OCI-M1 (cell line): ENCODE results near the gene UQCRC1.

Experiments used
- DNase-seq: peaks from one replicate; lab custom pipeline; 2025; lab: John Stamatoyannopoulos, UW

Gene UQCRC1

GRCh38 chr3:48598323-48599076 lies 10.9 kb downstream of the UQCRC1 start:
- DNase-seq, result no peak

- DNase-seq, result no peak
Measured at GRCh38 chr3:48597408-48597800, 12.0 kb downstream of the UQCRC1 start.

GRCh38 chr3:48596676-48597407 lies 12.6 kb downstream of the UQCRC1 start:
- DNase-seq, result no peak

- DNase-seq, result no peak
Measured at GRCh38 chr3:48596157-48596556, 13.3 kb downstream of the UQCRC1 start.

DNA sequence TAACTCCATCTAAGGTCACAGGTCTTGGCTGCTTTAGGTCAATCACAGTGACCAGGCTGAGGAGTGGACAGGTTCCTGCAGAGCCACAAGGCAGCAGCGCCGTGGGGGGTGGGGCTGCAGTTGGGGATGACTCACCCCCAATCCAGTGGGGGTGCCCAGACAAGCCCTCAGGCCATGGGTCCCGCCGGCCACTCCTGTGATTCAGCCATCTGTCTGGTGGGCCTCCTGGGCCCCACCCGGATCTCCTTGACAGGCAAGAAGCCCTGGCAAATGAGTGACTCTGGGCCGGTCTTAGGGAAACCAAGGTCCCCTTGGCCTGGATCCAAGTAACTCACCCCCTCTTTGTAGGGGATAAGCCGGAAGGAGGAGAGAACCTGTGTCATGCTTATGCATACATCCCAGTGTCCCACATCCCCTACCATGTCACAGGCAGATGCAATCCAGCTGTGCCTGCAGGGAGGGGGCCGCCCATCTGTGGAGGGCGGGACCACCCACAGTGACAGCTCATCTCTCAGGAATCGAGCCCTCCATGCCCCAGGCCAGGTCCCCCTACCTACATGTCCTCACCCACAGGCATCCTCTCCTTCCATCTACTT lies 13.8 kb downstream of the UQCRC1 start:
- peak; percentile 14 for DNase-seq

- no peak for DNase-seq
Measured at GRCh38 chr3:48595075-48595525, 14.3 kb downstream of the UQCRC1 start, which contains the start of gene COL7A1. COL7A1 (minus strand) TSS chr3:48595329; CDS start chr3:48595159, 170 bp downstream.

GRCh38 chr3:48594417-48595049 lies 14.9 kb downstream of the UQCRC1 start:
- DNase-seq, result no peak

DNA sequence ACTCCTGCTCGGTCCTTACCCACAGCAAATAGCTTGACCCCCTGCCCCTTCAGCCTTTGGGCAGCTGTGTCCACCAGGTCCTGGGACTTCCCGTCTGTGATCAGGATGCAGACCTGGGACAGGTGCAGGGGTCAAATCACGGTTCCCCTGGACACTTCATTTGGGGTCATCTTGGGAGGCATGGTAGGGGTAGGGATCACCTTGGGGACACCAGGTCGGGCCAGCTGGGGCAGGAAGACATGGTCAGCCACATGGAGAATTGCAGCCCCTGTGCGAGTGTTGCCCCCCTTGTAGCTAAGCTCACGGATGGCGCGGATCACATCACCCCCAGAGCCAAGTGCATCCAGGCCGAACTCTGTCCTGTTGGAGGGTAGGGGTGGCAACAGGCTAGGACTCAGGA lies 16.1 kb downstream of the UQCRC1 start:
- no peak for DNase-seq

- DNase-seq, result no peak
Measured at GRCh38 chr3:48592519-48593087, 16.8 kb downstream of the UQCRC1 start.

DNA sequence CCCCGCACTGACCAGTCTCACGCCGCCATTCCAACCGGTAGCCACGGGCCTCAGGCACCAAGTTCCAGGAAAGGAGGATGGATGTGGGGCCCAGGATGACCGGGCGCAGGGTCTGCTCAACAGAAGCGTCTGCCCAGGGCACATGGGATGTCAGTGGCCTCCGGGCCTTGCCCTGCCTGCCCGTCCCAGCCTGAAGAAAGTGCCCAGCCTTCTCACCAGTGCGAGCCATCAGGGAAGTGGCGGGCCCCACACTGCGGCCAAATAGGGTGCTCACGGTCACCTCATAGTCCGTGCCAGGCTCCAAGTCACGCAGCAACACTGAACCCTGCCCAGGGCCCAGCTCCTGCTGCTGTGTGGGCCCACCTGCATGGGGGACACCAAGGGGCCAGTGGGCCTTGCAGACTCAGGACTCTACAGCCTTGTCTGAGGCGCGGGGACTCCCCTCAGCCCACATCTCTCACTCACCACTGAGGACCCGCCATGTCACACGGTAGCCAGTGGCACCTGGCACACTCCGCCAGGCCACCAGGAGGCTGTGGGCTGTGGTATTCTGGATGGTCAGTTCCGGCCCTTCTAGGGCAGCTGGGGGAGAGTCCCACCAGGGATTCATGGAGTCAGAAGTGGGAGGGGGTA lies 17.4 kb downstream of the UQCRC1 start:
- no peak for DNase-seq

GRCh38 chr3:48591436-48591835 lies 18.0 kb downstream of the UQCRC1 start:
- no peak for DNase-seq

- DNase-seq, result no peak
Measured at GRCh38 chr3:48588230-48588629, 21.2 kb downstream of the UQCRC1 start.

DNA sequence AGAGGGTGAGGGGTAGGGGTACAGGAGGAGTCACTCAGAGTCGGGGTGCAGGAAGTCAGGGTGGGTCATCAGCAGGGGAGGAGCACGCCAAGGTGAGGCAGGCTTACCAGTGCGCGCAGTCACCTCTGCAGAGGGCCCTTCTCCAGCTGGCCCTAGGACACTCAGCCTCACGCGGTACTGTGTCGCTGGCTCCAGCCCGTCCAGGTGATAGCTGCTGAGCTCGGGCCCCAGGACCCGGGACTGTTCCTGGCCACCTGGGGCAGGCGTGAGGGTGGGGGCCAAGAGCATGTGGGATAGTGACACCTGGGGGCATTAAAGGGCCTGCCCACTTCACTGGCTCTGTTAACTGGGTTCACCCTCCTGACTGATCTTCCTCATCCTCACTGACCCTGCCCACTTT lies 21.8 kb downstream of the UQCRC1 start:
- no peak for DNase-seq

DNA sequence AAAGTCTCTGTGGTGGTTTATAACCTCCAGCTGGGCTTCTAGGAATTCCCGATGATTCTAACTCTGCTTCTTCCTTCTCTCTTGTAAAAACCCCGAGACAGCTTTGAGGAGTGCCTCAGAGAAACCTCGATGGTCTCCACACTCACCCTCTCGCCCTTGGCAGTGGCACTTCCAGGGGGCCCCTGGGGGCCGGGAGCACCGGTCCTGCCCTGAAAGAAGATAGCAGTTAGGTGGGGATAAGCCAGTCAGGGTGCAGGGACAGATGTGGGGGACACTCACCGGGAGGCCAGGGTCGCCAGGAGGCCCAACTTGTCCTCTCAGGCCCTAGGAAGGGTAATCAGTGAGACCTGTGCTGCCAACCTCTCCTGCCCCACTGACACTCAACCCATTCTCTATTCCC lies 24.0 kb downstream of the UQCRC1 start:
- DNase-seq, result no peak

- DNase-seq, result no peak
Measured at GRCh38 chr3:48584836-48585235, 24.6 kb downstream of the UQCRC1 start.

DNA sequence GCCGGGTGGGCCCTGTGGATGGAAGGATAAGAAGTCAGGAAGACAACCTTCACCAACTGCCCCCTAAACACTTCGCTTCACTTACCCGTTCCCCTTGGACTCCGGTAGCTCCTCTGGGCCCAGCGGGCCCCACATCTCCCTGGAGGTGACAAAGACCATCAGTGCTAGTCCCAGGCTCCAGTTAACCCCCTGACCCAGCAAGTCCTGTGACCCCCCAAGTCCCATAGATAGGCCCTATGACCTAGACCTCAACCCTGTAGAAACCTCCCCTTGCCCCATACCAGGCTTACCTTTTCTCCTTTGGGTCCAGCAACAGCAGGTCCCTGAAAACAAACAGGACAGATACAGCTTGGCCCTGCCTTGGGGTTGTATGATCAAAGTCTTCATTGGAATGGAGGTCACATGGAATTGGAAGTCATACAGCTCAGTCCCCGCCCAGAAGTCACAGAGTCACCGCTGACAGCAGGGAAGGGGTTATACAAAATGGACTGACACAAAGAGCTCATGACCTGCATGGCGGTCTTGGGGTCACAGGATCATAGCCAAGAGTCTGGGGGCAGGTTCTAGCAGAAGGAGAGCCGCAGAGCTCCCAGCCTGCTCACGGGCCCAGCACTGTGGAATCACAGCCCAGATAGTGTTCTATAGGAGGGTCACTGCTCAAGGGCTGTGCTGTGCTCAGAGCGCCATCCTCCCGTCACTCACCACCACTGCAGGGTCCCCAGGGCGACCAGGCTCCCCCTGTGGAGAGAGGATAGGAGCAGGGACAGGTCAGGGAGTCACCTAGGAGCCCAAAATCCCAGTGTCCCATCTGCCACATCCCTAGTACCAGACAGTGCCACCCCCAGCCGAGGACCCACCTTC lies 27.6 kb downstream of the UQCRC1 start:
- DNase-seq, result no peak

DNA sequence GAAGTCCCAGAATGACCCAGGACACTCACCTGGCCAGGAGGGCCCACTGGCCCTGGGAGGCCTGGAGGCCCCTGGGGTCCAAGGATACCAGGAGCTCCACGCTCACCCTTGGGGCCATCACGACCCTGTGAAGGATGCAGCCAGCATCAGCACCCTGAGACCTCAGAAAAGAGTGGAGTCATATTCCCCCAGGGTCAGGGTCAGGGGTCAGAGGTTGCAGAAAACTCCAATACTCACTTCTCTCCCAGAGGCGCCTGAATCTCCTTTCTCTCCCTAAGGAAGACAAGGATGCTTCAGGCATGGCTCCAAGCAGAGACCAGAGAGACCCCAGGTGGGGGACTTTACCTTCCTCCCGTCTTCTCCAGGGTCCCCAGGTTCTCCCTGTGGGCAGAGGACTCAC lies 32.8 kb downstream of the UQCRC1 start:
- no peak for DNase-seq

DNA sequence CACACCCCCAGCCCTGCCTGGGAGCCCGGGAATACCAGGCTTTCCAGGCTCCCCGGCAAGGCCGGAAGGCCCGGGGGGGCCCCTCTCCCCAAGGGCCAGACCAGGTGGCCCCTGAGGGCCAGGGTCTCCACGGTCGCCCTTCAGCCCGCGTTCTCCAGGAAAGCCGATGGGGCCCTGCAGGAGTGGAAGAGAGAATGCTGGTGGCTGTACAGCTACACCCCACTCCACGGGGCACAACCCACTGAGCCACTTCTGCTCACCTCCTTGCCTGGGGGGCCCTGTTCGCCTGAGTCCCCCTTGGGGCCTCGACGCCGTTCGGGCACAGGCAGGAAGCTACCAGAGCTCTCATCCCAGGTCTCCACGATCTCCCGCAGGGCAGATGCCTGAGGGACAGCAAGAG lies 34.1 kb downstream of the UQCRC1 start:
- DNase-seq, result no peak

DNA sequence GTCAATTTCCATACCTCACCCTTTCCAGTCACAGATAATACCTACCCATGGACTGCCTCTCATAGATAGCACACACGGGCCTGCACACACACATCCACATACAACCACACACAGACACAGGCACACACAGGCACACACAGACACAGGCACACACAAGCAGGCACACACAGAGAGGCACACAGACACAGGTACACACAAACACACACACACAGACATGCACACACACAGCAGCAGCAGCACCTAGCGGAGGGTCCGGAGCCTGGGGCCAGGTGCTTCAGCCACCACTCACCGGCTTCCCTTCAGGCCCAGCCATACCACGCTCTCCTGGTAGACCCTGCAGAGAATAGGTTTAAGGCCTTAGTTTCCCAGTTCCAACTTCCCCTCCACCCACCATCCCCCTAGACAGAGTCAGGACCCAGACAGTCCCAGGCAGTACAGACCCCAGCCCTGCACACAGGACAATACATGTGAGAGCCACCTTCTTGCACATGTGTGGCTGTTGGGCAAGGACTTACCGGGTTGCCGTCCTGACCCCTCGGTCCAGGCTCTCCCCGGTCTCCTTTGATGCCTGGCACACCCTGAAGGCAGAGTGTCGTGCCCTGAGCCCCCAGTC lies 35.4 kb downstream of the UQCRC1 start:
- no peak for DNase-seq

- no peak for DNase-seq
Measured at GRCh38 chr3:48572517-48572916, 36.9 kb downstream of the UQCRC1 start.
